Coronary artery (tissue), 2 donors: ENCODE results near the gene CDK14.
A peak's percentile ranks its signal among the peaks of the same experiment; 100 is the strongest.
"Not testable (repeated sequence)": the region's sequence is repeated elsewhere in the genome, so short reads cannot be mapped to it uniquely, and the experiment has no call there.

Source experiments
- DNase-seq: peaks from one replicate; pipeline ENCODE4 v3.0.0-alpha.2; 2017; ENCODE audit warnings: low spot score
- H3K27ac ChIP-seq, 2 donors: fragments of 200-600 bp; sonication (generic); one replicate each; pipeline ENCODE4 v1.5.1; 2016 to 2019
- H3K4me3 ChIP-seq: fragments of 200-600 bp; sonication (generic); 2 replicates; pipeline ENCODE4 v1.5.1; 2016; ENCODE audit warnings: mild to moderate bottlenecking, moderate library complexity
- TF ChIP-seq, protein P1 (sequence below): fragments of 200-600 bp; sonication (generic); IDR thresholded peaks from one replicate; pipeline ENCODE4 v1.5.1; 2019; ENCODE audit warnings: antibody characterized with exemption

Gene CDK14

DNA sequence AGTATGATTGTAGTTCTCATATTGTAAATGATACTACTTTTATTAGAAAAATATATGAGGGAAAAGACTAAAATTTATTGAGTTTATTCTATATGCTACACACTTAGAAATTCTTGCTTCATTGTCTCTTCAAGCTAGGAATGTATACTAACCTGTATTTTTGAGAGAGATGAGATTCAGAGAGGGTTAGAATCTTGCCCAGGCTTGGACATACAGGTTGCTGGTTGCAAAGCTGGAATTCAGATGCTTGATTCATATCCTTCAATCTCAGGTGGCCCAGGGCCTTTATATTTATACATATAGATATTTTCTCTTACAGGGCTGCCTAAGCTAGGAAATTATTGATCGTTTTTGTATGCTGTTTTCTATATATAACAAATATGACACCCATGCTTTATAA is 324.2 kb downstream of the CDK14 start:
- TF ChIP-seq, protein P1, sequence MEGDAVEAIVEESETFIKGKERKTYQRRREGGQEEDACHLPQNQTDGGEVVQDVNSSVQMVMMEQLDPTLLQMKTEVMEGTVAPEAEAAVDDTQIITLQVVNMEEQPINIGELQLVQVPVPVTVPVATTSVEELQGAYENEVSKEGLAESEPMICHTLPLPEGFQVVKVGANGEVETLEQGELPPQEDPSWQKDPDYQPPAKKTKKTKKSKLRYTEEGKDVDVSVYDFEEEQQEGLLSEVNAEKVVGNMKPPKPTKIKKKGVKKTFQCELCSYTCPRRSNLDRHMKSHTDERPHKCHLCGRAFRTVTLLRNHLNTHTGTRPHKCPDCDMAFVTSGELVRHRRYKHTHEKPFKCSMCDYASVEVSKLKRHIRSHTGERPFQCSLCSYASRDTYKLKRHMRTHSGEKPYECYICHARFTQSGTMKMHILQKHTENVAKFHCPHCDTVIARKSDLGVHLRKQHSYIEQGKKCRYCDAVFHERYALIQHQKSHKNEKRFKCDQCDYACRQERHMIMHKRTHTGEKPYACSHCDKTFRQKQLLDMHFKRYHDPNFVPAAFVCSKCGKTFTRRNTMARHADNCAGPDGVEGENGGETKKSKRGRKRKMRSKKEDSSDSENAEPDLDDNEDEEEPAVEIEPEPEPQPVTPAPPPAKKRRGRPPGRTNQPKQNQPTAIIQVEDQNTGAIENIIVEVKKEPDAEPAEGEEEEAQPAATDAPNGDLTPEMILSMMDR = no peak
- no peak for DNase-seq
- no peak overlapping the region for H3K27ac ChIP-seq

DNA sequence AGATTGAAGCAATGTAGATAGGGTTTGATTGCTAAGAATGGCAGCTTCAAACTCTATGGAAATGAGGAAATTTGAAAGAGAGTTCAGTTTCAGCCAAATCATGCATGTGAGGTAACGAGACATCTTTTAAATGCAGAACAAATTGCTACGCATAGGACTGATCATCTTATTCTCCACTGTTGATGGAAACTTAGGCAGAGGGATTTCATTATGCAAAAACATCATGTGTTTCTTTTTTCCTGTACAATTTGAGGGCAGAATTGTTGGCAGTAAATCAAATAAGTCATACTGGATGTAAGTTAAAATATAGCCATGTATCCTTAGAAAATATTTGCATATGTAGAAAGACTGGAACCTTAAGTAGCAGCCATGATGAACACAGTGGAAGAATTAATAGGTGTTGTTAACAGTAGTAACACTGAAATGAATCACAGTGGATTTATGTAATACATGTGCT is 327.4 kb downstream of the CDK14 start:
- TF ChIP-seq, protein P1 = no peak
- H3K4me3 ChIP-seq = no peak overlapping the region
- no peak overlapping the region for H3K27ac ChIP-seq
- no peak for DNase-seq

More for the DNA sequence above, 324.2 kb downstream of the CDK14 start:
- H3K4me3 ChIP-seq = no peak overlapping the region

DNA sequence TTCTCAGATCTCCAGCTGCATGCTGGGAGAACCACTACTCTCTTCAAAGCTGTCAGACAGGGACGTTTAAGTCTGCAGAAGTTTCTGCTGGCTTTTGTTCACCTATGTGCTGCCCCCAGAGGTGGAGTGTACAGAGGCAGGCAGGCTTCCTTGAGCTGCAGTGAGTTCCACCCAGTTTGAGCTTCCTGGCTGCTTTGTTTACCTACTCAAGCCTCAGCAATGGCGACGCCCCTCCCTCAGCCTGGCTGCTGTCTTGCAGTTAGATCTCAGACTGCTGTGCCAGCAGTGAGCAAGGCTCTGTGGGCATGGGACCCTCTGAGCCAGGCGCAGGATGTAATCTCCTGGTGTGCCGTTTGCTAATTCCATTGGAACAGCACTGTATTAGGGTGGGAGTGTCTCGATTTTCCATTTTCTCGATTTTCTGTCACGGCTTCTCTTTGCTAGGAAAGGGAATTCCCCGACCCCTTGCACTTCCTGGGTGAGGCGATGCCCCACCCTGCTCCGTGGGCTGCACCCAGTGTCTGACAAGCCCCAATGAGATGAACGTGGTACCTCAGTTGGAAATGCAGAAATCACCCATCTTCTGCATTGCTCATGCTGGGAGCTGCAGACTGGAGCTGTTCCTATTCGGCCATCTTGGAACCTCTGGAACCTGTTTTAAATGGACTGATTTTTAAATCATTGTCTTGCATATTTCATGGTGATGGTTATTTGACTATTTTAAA is 332.7 kb downstream of the CDK14 start:
- H3K4me3 ChIP-seq, H3K27ac ChIP-seq, DNase-seq: not testable (repeated sequence)

DNA sequence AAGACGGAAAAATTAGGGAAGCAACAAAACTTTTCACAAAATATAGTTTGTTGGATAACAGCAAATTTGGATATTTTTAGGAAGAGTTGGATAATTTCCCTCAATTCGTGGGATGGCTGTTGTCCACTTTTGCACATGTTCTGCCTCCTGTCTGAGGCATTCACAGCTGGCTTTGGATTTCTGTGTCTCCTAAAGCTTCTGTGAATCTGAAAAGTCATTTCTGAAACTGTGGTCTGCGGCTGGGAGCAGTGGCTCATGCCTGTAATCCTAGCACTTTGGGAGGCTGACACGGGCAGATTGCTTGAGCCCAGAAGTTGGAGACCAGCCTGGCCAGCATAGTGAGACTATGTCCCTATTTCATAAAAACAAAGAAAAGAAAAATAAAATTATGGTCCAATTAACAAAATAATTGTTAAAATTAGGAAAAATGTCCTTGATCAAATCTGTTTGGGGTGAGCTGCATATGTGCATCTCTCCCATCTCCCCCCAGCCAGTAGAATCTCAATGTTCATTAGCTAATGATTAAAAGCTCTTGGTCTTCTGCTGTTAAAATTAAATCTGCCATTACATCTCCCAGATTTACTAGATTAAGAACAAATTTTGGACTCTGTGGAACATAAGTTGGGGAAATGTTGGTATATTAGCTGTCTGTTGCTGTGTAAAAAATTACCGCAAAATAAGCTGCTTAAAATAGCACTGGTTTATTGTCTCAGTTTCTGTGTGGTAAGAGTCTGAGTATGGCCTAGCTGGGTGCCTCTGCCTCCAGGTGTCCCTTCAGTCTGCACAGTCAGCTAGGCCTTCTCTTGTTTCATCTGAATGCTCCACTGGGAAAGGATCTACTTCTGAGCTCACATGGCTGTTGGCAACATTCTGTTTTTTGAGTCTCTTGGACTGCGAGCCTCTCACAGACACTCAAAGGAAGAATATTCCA is 336.1 kb downstream of the CDK14 start:
- H3K27ac ChIP-seq = no peak overlapping the region
- no peak overlapping the region for H3K4me3 ChIP-seq
- no peak for DNase-seq
- TF ChIP-seq, protein P1 = no peak

DNA sequence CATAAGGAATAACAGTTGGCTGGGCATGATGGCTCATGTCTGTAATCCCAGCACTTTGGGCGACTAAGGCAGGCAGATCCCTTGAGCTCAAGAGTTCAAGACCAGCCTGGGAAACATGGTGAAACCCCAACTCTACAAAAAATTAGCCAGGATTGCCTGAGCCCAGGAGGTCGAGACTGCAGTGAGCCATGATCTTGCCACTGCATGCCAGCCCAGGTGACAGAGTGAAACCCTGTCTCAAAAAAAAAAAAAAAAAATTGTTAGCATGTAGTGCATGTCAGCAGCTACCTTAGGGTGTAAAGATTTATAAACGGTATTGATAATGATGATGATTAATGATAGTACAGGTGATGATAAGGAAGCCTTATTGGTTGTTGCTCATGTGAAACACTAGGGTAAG is 336.9 kb downstream of the CDK14 start:
- DNase-seq = no peak
- TF ChIP-seq, protein P1 = no peak
- no peak overlapping the region for H3K4me3 ChIP-seq
- no peak overlapping the region for H3K27ac ChIP-seq

DNA sequence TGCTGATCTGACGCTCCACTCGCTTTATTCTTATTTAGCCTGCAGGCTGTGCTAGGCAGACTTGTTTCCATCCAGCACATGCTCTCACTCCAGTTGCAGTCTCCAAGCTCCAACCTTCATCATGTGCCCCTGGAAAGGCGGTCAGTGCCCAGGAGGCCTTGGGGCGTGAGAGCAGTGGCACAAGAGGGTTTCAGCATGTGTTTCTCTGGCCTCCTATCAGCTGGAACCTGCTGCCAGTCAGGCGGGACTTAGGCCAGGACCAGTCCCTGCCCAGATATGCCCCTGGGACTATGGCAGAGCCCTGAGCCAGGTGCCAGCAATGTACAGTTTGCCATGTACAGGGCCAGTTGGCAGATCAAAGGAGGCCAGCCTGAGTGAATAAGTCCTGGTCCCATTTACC is 337.9 kb downstream of the CDK14 start:
- no peak for DNase-seq
- H3K4me3 ChIP-seq = no peak overlapping the region
- TF ChIP-seq, protein P1 = no peak

DNA sequence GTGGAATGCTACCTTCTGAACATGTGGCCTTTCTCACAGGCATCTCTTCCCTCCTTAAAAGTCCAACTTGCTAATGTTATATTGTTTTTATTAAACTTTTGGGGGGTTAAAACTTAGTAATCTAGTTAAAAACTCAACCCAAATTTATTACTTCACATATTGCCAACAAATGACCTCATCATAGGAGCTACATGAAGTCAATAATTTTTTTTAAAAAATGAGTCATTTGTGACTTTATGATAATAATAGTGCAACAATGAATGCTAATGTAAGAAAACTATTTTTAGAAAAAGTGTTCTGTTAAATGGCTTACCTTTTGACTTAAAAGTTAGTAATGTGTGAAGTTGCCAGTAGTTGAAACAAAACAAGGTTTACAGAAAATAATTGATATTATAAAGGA is 342.2 kb downstream of the CDK14 start:
- no peak for DNase-seq
- Histone ChIP-seq H3K4me3 (no peak overlapping the region), H3K27ac (no peak overlapping the region)
- TF ChIP-seq, protein P1 = no peak

More for the DNA sequence above, 337.9 kb downstream of the CDK14 start:
- peak overlapping the region in 1 of 2 donors; percentile 30 for H3K27ac ChIP-seq
